Adipocyte (in vitro differentiated cells): ENCODE data around the gene OR51G2.

Source experiments
- DNase-seq: peaks from one replicate; pipeline ENCODE4 v3.0.0-alpha.2; 2015; ENCODE audit warnings: low read depth
- H3K27me3 ChIP-seq: replicated peaks from 2 replicates; pipeline ENCODE4 v1.7.0; 2013; ENCODE audit warnings: mild to moderate bottlenecking, low read length, moderate library complexity; ENCODE audit not compliant: control insufficient read depth, insufficient read depth
- H3K36me3 ChIP-seq: 2 replicates; pipeline ENCODE4 v1.7.0; 2013; ENCODE audit warnings: low read length, mild to moderate bottlenecking, moderate library complexity; ENCODE audit not compliant: control insufficient read depth, insufficient read depth, severe bottlenecking
- H3K4me1 ChIP-seq: 2 replicates; pipeline ENCODE4 v1.7.0; 2013; ENCODE audit warnings: mild to moderate bottlenecking, low read length, moderate library complexity; ENCODE audit not compliant: control insufficient read depth, insufficient read depth
- H3K4me3 ChIP-seq: 2 replicates; pipeline ENCODE4 v1.7.0; 2013; ENCODE audit warnings: mild to moderate bottlenecking, low read length, moderate library complexity
- H3K9ac ChIP-seq: 2 replicates; pipeline ENCODE4 v1.7.0; 2013; ENCODE audit warnings: mild to moderate bottlenecking, low read length, moderate library complexity
- H3K9me3 ChIP-seq: 2 replicates; pipeline ENCODE4 v1.7.0; 2013; ENCODE audit warnings: mild to moderate bottlenecking, low read length, moderate library complexity; ENCODE audit not compliant: control insufficient read depth

OR51G2 gene

DNA sequence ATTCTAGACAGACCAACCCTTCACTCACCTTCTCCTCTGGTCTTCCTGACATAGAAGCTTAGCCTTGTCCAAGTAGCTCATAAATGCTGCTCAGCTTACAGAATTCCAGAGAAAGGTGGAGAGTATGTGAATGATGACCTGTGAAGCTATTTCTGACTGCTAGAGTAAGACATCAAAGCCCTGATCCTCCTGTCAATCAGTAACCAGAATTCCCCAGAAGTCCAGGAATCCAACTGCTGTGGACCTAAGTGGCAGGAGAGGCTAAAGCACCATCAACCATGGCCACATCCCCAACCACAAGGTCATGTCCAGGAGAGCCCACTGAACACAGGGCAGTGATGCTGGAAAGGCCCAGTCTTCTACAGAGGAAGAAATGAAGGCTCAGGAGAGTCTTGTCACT lies 2.6 kb downstream of the OR51G2 start:
- Histone ChIP-seq H3K36me3 (no peaks in the 10 kb centered on the region), H3K9ac (no peak overlapping the region), H3K4me3 (no peak overlapping the region), H3K4me1 (no peaks in the 10 kb centered on the region), H3K27me3 (no peaks in the 10 kb centered on the region), H3K9me3 (peaks cover 3% of the 10 kb centered on the region)
- no peak for DNase-seq

DNA sequence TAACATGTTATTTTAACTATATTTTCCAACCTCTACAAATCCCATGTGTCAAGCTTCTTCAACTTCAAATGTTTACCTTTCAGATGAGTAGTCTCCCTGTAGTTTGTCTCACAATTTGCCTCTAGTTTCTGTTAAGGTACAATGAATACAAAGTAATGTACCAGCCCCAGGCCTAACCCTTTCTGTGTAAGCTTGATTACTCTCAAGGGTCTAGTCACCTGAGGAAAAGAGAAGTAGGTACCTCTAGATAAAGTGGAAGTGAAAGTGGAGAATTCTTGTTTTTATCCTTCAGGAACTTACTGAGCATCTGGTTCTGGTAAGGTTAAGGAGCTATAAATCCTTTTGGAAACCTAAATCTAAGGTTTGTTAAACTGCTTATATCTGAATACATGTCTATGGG lies 15.7 kb downstream of the OR51G2 start, which contains the start of gene OR51A7:
Gene OR51A7, plus strand, starts transcription at position 300 of the 400 bp plus-strand sequence. CDS start 3,587 bp downstream, outside the sequence.
- Histone ChIP-seq H3K9me3 (peaks cover 7% of the 10 kb centered on the region), H3K36me3 (no peaks in the 10 kb centered on the region), H3K4me3 (no peak within 1 kb of the TSS), H3K27me3 (no peaks in the 10 kb centered on the region), H3K9ac (no peak within 1 kb of the TSS), H3K4me1 (no peaks in the 10 kb centered on the region)
- no peak for DNase-seq

DNA sequence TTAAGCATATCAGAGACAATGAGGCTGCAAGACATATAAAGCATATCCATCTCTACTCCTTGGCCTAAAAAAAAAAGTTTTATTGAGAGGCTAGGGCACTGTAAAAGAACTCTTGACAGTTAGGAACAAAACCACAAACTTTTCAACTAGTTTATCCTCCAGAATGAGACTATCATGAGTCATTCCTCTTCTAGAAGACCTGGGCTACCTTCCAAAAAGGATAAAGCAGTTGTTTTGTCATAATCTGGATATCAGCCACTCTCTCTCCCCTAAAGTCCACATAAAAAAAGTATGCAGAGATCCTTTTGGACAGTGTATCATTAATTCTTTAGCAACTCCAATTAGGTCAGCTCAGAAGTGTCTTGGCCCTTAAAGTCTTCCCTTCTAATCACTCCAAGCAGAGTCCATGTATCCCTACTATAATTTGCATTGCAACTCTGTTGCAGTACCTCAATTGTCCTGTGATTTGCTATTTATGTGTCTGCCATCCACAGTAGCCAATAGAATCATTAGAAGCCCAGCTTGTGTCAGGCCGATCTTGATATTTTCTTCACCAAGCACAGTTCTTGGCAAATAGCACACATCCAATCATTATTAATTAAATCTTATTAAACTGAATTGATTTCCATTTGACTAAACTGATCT lies 27.0 kb downstream of the OR51G2 start:
- H3K4me1 ChIP-seq: peaks cover 9% of the 10 kb centered on the region
- no peak overlapping the region for H3K4me3 ChIP-seq
- no peaks in the 10 kb centered on the region for H3K27me3 ChIP-seq
- no peaks in the 10 kb centered on the region for H3K36me3 ChIP-seq
- no peak overlapping the region for H3K9ac ChIP-seq
- no peaks in the 10 kb centered on the region for H3K9me3 ChIP-seq
- DNase-seq: peak; percentile 48

DNA sequence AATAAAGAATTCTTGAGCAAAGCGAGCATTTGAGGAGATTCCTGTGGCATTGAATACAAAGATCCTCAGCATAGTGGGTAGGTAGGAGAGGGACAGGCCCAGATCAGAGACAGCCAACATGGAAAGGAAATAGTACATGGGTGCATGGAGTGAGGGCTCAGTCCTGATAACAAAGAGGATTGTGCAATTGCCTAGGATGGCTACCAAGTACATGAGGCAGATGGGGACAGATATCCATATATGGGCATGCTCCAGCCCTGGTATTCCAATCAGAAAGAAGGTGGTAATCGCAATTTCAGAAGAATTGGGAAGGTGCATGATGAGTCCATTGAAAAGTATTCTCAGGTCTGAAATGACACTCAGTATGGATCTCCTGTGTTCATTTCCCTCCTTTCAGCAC lies 28.9 kb downstream of the OR51G2 start:
- peaks cover 9% of the 10 kb centered on the region for H3K4me1 ChIP-seq
- no peak overlapping the region for H3K9ac ChIP-seq
- no peaks in the 10 kb centered on the region for H3K27me3 ChIP-seq
- DNase-seq: no peak
- H3K36me3 ChIP-seq: no peaks in the 10 kb centered on the region
- H3K9me3 ChIP-seq: no peaks in the 10 kb centered on the region
- H3K4me3 ChIP-seq: no peak overlapping the region

DNA sequence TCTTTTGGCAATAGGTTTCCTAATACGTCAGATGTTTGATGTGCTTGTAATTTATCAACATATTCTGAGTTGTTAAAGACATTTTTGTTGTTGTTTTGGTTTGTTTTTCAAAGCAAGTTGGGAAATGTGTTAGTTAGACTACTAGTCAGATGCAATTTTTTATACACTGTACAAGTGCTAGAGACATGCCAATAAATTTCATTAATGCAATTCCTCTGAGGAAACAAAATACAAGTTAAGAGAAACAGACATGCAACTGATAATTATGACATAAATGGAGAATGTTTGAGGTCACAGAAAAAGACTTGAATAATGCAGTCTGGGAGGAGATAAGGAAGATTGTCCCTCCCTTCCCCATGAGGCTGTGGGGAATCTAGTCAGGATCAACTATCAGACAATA lies 31.6 kb downstream of the OR51G2 start:
- peaks cover 9% of the 10 kb centered on the region for H3K4me1 ChIP-seq
- DNase-seq: no peak
- H3K9ac ChIP-seq: no peak overlapping the region

DNA sequence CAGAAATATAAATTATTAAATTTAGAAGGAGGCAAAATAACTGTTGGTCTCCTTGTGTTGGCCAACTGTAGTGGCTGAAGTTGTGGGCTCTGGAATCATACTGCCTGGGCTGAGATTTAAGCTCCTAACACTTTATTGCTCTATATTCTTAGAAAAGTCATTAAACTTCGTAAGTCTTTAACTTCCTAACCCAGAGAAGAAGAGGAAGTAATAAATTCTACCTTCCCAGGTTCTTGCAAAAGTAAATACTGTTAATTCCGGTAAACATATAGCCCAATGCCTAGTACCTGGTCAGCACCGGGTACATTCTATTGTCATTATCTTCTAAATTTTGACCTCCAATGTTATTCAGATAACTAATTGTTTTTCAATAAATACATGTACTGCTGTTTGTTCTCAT lies 33.0 kb downstream of the OR51G2 start:
- H3K9ac ChIP-seq: no peak overlapping the region
- H3K4me1 ChIP-seq: peaks cover 7% of the 10 kb centered on the region
- H3K4me3 ChIP-seq: no peak overlapping the region
- DNase-seq: no peak
- no peaks in the 10 kb centered on the region for H3K9me3 ChIP-seq
- no peaks in the 10 kb centered on the region for H3K36me3 ChIP-seq
- H3K27me3 ChIP-seq: no peaks in the 10 kb centered on the region

More for the DNA sequence above, 31.6 kb downstream of the OR51G2 start:
- no peaks in the 10 kb centered on the region for H3K36me3 ChIP-seq
- no peak overlapping the region for H3K4me3 ChIP-seq
- H3K9me3 ChIP-seq: no peaks in the 10 kb centered on the region
- H3K27me3 ChIP-seq: no peaks in the 10 kb centered on the region

DNA sequence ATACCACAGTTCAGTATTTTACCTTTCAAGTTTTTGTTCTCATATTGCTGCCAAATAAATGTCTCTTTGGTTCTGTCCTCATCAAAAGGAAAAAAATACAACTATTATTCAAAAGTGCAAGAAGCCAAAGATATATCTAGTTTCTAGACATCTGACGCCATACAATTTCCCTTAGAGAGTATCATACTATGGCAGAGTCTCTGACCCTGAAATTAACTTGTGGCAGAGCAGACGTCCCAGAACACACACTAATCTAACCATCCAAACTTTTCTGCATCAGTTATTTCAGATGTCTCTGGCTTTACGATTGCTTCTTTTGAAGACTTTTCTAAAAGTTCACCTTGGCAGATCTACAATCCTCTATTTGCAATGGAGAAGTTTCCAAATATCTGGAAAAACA lies 34.8 kb downstream of the OR51G2 start:
- no peak for DNase-seq
- H3K9ac ChIP-seq: no peak overlapping the region
- peaks cover 7% of the 10 kb centered on the region for H3K4me1 ChIP-seq
- H3K27me3 ChIP-seq: no peaks in the 10 kb centered on the region
- H3K4me3 ChIP-seq: no peak overlapping the region
- H3K36me3 ChIP-seq: no peaks in the 10 kb centered on the region
- H3K9me3 ChIP-seq: no peaks in the 10 kb centered on the region

DNA sequence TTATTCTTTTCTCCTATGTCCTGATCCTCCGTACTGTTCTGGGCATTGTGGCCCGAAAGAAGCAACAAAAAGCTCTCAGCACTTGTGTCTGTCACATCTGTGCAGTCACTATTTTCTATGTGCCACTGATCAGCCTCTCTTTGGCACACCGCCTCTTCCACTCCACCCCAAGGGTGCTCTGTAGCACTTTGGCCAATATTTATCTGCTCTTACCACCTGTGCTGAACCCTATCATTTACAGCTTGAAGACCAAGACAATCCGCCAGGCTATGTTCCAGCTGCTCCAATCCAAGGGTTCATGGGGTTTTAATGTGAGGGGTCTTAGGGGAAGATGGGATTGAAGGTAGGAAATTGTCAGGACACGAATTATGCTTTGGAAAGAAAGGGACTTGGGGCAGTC lies 36.6 kb downstream of the OR51G2 start:
- Histone ChIP-seq H3K36me3 (no peaks in the 10 kb centered on the region), H3K4me3 (no peak overlapping the region)
- no peak for DNase-seq

DNA sequence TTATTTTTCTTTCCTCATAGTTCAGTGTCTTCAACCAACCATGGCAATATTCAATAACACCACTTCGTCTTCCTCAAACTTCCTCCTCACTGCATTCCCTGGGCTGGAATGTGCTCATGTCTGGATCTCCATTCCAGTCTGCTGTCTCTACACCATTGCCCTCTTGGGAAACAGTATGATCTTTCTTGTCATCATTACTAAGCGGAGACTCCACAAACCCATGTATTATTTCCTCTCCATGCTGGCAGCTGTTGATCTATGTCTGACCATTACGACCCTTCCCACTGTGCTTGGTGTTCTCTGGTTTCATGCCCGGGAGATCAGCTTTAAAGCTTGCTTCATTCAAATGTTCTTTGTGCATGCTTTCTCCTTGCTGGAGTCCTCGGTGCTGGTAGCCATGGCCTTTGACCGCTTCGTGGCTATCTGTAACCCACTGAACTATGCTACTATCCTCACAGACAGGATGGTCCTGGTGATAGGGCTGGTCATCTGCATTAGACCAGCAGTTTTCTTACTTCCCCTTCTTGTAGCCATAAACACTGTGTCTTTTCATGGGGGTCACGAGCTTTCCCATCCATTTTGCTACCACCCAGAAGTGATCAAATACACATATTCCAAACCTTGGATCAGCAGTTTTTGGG lies 37.2 kb downstream of the OR51G2 start, which contains the start of gene OR51T1:
Gene OR51T1, plus strand, starts transcription at position 41 of the 641 bp plus-strand sequence. Its CDS starts 0 bp downstream, at position 41.
- H3K9me3 ChIP-seq: no peaks in the 10 kb centered on the region
- DNase-seq: no peak

More for the DNA sequence above, 36.6 kb downstream of the OR51G2 start:
- H3K9me3 ChIP-seq: no peaks in the 10 kb centered on the region
- no peak overlapping the region for H3K9ac ChIP-seq
- H3K4me1 ChIP-seq: peaks cover 7% of the 10 kb centered on the region
- H3K27me3 ChIP-seq: no peaks in the 10 kb centered on the region

DNA sequence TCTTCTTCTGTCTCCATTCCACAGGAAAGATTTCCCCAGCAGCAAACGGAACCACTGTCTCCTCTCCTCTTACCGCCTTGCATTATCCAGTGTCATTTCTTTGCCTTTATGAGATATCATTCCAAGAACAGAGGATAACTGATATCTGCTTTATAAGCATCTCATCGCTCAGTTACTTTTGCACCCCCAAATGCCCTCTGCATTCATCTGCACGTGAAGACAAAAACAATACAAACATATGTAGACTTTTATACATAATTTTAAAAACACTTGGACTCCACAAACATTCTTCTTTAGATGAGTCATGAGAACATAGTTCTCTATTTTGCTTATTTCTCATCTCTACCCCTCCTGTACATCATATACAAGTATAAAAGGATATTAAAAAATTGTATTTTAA lies 38.0 kb downstream of the OR51G2 start:
- DNase-seq: no peak
- Histone ChIP-seq H3K4me3 (no peak overlapping the region), H3K9me3 (no peaks in the 10 kb centered on the region), H3K9ac (no peak overlapping the region), H3K27me3 (no peaks in the 10 kb centered on the region), H3K4me1 (peaks cover 7% of the 10 kb centered on the region), H3K36me3 (no peaks in the 10 kb centered on the region)

More for the DNA sequence above, 37.2 kb downstream of the OR51G2 start, which contains the start of gene OR51T1:
- peaks cover 7% of the 10 kb centered on the region for H3K4me1 ChIP-seq
- no peaks in the 10 kb centered on the region for H3K36me3 ChIP-seq
- H3K4me3 ChIP-seq: no peak within 1 kb of the TSS
- H3K9ac ChIP-seq: no peak within 1 kb of the TSS
- no peaks in the 10 kb centered on the region for H3K27me3 ChIP-seq

DNA sequence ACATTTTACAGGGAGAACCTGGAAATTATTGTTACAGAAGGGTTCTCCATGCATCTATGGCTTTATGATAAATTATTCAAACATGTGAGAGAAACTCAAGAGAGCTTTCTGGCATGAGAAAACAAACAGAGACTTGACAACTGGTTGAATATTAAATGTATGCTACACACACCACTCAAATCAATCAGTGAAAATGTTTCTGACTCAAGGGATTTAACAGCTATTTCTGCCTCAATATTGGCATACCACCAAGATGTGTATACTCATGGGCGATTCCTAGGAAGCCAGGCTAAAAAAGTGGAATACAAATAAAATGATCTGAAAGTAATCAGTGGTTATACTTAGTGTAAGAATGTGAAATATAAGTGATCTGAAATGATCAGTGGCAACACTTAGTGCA lies 53.3 kb downstream of the OR51G2 start:
- Histone ChIP-seq H3K9ac (no peak overlapping the region), H3K9me3 (no peaks in the 10 kb centered on the region), H3K4me1 (no peaks in the 10 kb centered on the region), H3K36me3 (no peaks in the 10 kb centered on the region), H3K27me3 (no peaks in the 10 kb centered on the region), H3K4me3 (no peak overlapping the region)
- no peak for DNase-seq
